ENCODE measurements around the gene LRTM1.

DNA sequence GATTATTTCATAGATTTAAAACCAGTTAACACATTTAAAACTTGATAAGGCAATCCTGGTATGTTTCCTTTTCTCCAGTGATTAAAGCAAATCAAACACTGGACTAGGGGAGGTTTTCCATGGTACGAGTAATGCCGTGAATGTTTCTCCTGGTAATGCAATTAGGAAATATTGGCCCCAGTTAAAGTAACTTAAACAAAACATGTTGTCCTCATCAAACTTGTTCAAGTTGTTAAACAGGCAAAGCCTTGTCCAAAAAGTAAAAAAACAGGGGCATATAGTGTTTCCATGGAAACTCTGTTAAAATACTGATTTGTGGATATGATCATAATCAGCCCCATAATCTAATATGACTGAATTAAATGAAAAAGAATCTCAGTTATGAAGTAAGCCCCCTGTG is 13.1 kb upstream of the LRTM1 start:
- TF ChIP-seq EZH2phosphoT487 (IDR thresholded peaks at IDR 0.05; ENCODE audit: low read depth) = no peak
- TF ChIP-seq, protein P1, sequence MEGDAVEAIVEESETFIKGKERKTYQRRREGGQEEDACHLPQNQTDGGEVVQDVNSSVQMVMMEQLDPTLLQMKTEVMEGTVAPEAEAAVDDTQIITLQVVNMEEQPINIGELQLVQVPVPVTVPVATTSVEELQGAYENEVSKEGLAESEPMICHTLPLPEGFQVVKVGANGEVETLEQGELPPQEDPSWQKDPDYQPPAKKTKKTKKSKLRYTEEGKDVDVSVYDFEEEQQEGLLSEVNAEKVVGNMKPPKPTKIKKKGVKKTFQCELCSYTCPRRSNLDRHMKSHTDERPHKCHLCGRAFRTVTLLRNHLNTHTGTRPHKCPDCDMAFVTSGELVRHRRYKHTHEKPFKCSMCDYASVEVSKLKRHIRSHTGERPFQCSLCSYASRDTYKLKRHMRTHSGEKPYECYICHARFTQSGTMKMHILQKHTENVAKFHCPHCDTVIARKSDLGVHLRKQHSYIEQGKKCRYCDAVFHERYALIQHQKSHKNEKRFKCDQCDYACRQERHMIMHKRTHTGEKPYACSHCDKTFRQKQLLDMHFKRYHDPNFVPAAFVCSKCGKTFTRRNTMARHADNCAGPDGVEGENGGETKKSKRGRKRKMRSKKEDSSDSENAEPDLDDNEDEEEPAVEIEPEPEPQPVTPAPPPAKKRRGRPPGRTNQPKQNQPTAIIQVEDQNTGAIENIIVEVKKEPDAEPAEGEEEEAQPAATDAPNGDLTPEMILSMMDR (IDR thresholded peaks at IDR 0.05; ENCODE audit: low read depth, low read length) = no peak

Measured in OCI-LY3 (cell line).